ENCODE data around the gene TPRN.

Gene TPRN

GRCh38 chr9:137222190-137223077 is 21.9 kb upstream of the TPRN start, which contains the start of gene RNF208:
Gene RNF208, minus strand, starts transcription at chr9:137222240. Its CDS starts 1,028 bp downstream, at chr9:137221212.
- ATAC-seq, result no peak
- no peaks in the 10 kb centered on the region for H3K9me3 Mint-ChIP-seq
- H3K4me3 Mint-ChIP-seq, result peak within 1 kb of the TSS; percentile 76
- DNase-seq, result no peak
- peaks cover 12% of the 10 kb centered on the region for H3K4me1 Mint-ChIP-seq
- no peaks in the 10 kb centered on the region for H3K27me3 Mint-ChIP-seq
- H3K36me3 Mint-ChIP-seq (ENCODE audit: low read depth), result no peaks in the 10 kb centered on the region
- H3K27ac Mint-ChIP-seq, result peak within 1 kb of the TSS; percentile 60

GRCh38 chr9:137221506-137222111 is 21.1 kb upstream of the TPRN start:
- Mint-ChIP-seq H3K9me3 (no peaks in the 10 kb centered on the region), H3K36me3 (ENCODE audit: low read depth) (no peaks in the 10 kb centered on the region), H3K27ac (no peak overlapping the region), H3K27me3 (no peaks in the 10 kb centered on the region), H3K4me3 (no peak overlapping the region), H3K4me1 (peaks cover 12% of the 10 kb centered on the region)
- no peak for DNase-seq
- ATAC-seq, result no peak

- H3K9me3 Mint-ChIP-seq, result no peaks in the 10 kb centered on the region
- no peaks in the 10 kb centered on the region for H3K36me3 Mint-ChIP-seq (ENCODE audit: low read depth)
- no peak for DNase-seq
- no peak for ATAC-seq
- peak overlapping the region; percentile 17 for H3K4me3 Mint-ChIP-seq
- H3K27ac Mint-ChIP-seq, result no peak overlapping the region
- H3K27me3 Mint-ChIP-seq, result no peaks in the 10 kb centered on the region
- H3K4me1 Mint-ChIP-seq, result peaks cover 12% of the 10 kb centered on the region
Measured at GRCh38 chr9:137221095-137221505, 20.6 kb upstream of the TPRN start.

GRCh38 chr9:137220317-137221094 is 20.0 kb upstream of the TPRN start:
- Mint-ChIP-seq H3K27ac (no peak overlapping the region), H3K9me3 (no peaks in the 10 kb centered on the region), H3K4me1 (peaks cover 12% of the 10 kb centered on the region), H3K27me3 (no peaks in the 10 kb centered on the region), H3K36me3 (ENCODE audit: low read depth) (no peaks in the 10 kb centered on the region), H3K4me3 (peak overlapping the region; percentile 17)
- ATAC-seq (no peak), DNase-seq (no peak)

- Mint-ChIP-seq H3K27me3 (no peaks in the 10 kb centered on the region), H3K4me1 (peaks cover 8% of the 10 kb centered on the region), H3K27ac (no peak overlapping the region), H3K36me3 (ENCODE audit: low read depth) (no peaks in the 10 kb centered on the region), H3K9me3 (no peaks in the 10 kb centered on the region), H3K4me3 (no peak overlapping the region)
- no peak for DNase-seq
- no peak for ATAC-seq
Measured at GRCh38 chr9:137219757-137220316, 19.3 kb upstream of the TPRN start.

- Mint-ChIP-seq H3K9me3 (no peaks in the 10 kb centered on the region), H3K27me3 (no peaks in the 10 kb centered on the region), H3K36me3 (ENCODE audit: low read depth) (no peaks in the 10 kb centered on the region), H3K27ac (no peak overlapping the region), H3K4me3 (no peak overlapping the region), H3K4me1 (peaks cover 4% of the 10 kb centered on the region)
- DNase-seq, result no peak
- ATAC-seq, result no peak
Measured at GRCh38 chr9:137218754-137219271, 18.3 kb upstream of the TPRN start.

- no peaks in the 10 kb centered on the region for H3K9me3 Mint-ChIP-seq
- no peak overlapping the region for H3K4me3 Mint-ChIP-seq
- peaks cover 4% of the 10 kb centered on the region for H3K4me1 Mint-ChIP-seq
- no peak overlapping the region for H3K27ac Mint-ChIP-seq
- DNase-seq (no peak), ATAC-seq (no peak)
- no peaks in the 10 kb centered on the region for H3K27me3 Mint-ChIP-seq
- no peaks in the 10 kb centered on the region for H3K36me3 Mint-ChIP-seq (ENCODE audit: low read depth)
Measured at GRCh38 chr9:137218212-137218753, 17.7 kb upstream of the TPRN start.

GRCh38 chr9:137217276-137218211 is 17.0 kb upstream of the TPRN start:
- no peak overlapping the region for H3K4me3 Mint-ChIP-seq
- no peaks in the 10 kb centered on the region for H3K27me3 Mint-ChIP-seq
- H3K9me3 Mint-ChIP-seq, result no peaks in the 10 kb centered on the region
- no peak for DNase-seq
- no peaks in the 10 kb centered on the region for H3K4me1 Mint-ChIP-seq
- ATAC-seq, result no peak
- H3K27ac Mint-ChIP-seq, result no peak overlapping the region
- peaks cover 3% of the 10 kb centered on the region for H3K36me3 Mint-ChIP-seq (ENCODE audit: low read depth)

- no peak overlapping the region for H3K4me3 Mint-ChIP-seq
- no peaks in the 10 kb centered on the region for H3K27me3 Mint-ChIP-seq
- H3K27ac Mint-ChIP-seq, result no peak overlapping the region
- H3K36me3 Mint-ChIP-seq (ENCODE audit: low read depth), result peaks cover 3% of the 10 kb centered on the region
- ATAC-seq (no peak), DNase-seq (no peak)
- H3K9me3 Mint-ChIP-seq, result no peaks in the 10 kb centered on the region
- no peaks in the 10 kb centered on the region for H3K4me1 Mint-ChIP-seq
Measured at GRCh38 chr9:137216188-137216965, 15.8 kb upstream of the TPRN start.

GRCh38 chr9:137215196-137215986 is 14.8 kb upstream of the TPRN start:
- H3K9me3 Mint-ChIP-seq, result no peaks in the 10 kb centered on the region
- DNase-seq (no peak), ATAC-seq (no peak)
- H3K27me3 Mint-ChIP-seq, result no peaks in the 10 kb centered on the region
- H3K4me3 Mint-ChIP-seq, result no peak overlapping the region
- no peaks in the 10 kb centered on the region for H3K4me1 Mint-ChIP-seq
- H3K36me3 Mint-ChIP-seq (ENCODE audit: low read depth), result peaks cover 5% of the 10 kb centered on the region
- H3K27ac Mint-ChIP-seq, result no peak overlapping the region

GRCh38 chr9:137214620-137215019 is 14.1 kb upstream of the TPRN start:
- ATAC-seq, result no peak
- no peak overlapping the region for H3K4me3 Mint-ChIP-seq
- H3K4me1 Mint-ChIP-seq, result no peaks in the 10 kb centered on the region
- no peak overlapping the region for H3K27ac Mint-ChIP-seq
- H3K27me3 Mint-ChIP-seq, result no peaks in the 10 kb centered on the region
- no peak for DNase-seq
- no peaks in the 10 kb centered on the region for H3K9me3 Mint-ChIP-seq
- H3K36me3 Mint-ChIP-seq (ENCODE audit: low read depth), result peaks cover 8% of the 10 kb centered on the region
